ENCODE measurements around the gene PCDHA7.
"Not testable (repeated sequence)": the region's sequence is repeated elsewhere in the genome, so short reads cannot be mapped to it uniquely, and the experiment has no call there.

Gene PCDHA7

GRCh38 chr5:140822969-140823368 is 11.1 kb upstream of the PCDHA7 start:
- DNase-seq (ENCODE audit: low read depth in 2 of 2) = not testable (repeated sequence)

- DNase-seq (ENCODE audit: low read depth in 2 of 2) = no peak
Measured at GRCh38 chr5:140823475-140823874, 10.6 kb upstream of the PCDHA7 start.

GRCh38 chr5:140827704-140828361 is 6.2 kb upstream of the PCDHA7 start, which contains the start of gene PCDHA6:
PCDHA6 (plus strand) TSS chr5:140827960; CDS start chr5:140828092, 132 bp downstream.
- no peak for DNase-seq (ENCODE audit: low read depth in 2 of 2)

GRCh38 chr5:140828362-140828737 is 5.7 kb upstream of the PCDHA7 start:
- no peak for DNase-seq (ENCODE audit: low read depth in 2 of 2)

GRCh38 chr5:140829511-140830501 is 4.3 kb upstream of the PCDHA7 start:
- DNase-seq (ENCODE audit: low read depth in 2 of 2) = not testable (repeated sequence)

- DNase-seq (ENCODE audit: low read depth in 2 of 2) = not testable (repeated sequence)
Measured at GRCh38 chr5:140834439-140835008, 455 bp downstream of the PCDHA7 start.

- DNase-seq (ENCODE audit: low read depth in 2 of 2) = no peak
Measured at GRCh38 chr5:140835622-140836510, 1.8 kb downstream of the PCDHA7 start.

GRCh38 chr5:140840978-140841962 is 7.2 kb downstream of the PCDHA7 start, which contains the start of gene PCDHA8:
PCDHA8 (plus strand) TSS chr5:140841187; CDS start chr5:140841322, 135 bp downstream.
- no peak for DNase-seq (ENCODE audit: low read depth in 2 of 2)

GRCh38 chr5:140842798-140843733 is 9.0 kb downstream of the PCDHA7 start:
- DNase-seq (ENCODE audit: low read depth in 2 of 2) = no peak

GRCh38 chr5:140848139-140849102 is 14.4 kb downstream of the PCDHA7 start, which contains the start of gene PCDHA9:
PCDHA9 (plus strand) TSS chr5:140848382; CDS start chr5:140848496, 114 bp downstream.
- DNase-seq (ENCODE audit: low read depth in 2 of 2) = not testable (repeated sequence)

GRCh38 chr5:140849831-140850634 is 16.0 kb downstream of the PCDHA7 start:
- DNase-seq (ENCODE audit: low read depth in 2 of 2) = not testable (repeated sequence)

GRCh38 chr5:140855772-140856674 is 22.0 kb downstream of the PCDHA7 start, which contains the start of gene PCDHA10:
PCDHA10 (plus strand) TSS chr5:140855897; CDS start chr5:140856049, 152 bp downstream.
- no peak for DNase-seq (ENCODE audit: low read depth in 2 of 2)

- DNase-seq (ENCODE audit: low read depth in 2 of 2) = no peak
Measured at GRCh38 chr5:140857177-140857986, 23.3 kb downstream of the PCDHA7 start.

- DNase-seq (ENCODE audit: low read depth in 2 of 2) = no peak
Measured at GRCh38 chr5:140857987-140858240, 23.8 kb downstream of the PCDHA7 start.
